ENCODE data around the gene GID4.

The GID4 gene

DNA sequence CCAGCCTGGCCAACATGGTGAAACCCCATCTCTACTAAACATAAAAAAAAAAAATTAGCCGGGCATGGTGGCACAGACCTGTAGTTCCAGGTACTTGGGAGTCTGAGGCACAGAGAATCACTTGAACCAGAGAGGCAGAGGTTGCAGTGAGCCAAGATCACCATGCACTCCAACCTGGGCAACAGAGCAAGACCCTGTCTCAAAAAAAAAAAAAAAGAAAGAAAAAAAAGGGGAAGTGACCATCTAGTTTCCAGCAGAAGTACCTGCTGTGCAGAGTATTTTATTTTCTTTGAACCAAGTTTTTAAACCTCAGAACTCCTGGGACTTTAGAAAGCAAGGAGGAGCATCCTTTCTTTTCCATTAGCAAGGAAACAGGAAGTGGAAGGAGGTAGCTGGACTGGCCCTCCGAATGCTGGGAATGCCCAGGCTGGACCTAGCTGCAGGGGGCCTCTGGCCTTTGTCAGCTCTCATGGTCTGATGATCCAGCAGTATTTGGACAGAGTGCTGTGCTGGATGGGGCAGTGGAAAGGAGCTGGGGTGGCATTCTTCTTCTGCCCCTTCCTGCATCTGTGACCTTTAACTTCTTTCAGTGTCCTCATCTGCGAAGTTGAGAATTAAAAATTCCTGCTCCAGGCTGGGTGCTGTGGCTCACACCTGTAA lies 6.6 kb downstream of the GID4 start:
- DNase-seq: no peak

- DNase-seq: no peak
These were observed 16.4 kb downstream of the GID4 start for GRCh38 chr17:18055597-18055996.

DNA sequence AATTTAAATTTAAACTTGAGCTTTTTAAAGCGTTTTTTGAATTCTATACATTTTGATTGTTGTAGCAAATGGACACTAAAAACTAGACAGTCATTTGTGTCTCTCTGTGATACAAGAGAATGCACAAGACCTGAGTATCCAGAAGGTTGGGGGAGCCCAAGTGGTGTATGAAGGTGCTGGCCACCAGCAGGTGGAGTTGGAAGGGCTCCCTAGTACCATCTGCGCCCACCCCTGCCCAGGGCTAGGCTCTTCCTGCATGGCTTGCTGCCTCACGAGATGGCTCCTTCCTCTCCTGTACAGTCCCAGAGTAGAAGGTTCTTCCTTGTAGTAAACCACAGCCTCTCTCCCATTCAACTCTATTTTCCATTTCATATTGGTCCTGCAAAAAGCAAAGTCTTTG lies 17.0 kb downstream of the GID4 start:
- no peak for DNase-seq

DNA sequence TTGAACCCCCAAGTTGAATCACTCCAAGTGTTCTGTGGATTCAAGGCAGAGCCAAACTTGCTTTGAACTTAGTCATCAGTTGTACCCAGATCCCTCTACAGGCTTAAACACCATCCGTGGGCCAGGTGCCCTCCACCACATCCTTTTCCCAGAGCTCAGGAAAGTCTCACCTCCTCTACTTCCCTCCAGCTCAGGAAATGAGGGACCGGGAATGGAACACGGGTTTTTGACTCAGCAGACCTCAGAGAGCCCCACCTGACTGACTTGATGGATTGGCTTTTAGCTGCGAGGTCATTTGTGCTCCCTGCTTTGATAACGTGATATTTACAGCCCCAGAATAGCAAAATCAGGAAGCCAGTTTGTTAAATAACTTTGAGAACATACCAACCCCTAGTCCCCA lies 20.1 kb downstream of the GID4 start:
- DNase-seq: no peak

- no peak for DNase-seq
These were observed 24.8 kb downstream of the GID4 start for GRCh38 chr17:18064053-18064452.

DNA sequence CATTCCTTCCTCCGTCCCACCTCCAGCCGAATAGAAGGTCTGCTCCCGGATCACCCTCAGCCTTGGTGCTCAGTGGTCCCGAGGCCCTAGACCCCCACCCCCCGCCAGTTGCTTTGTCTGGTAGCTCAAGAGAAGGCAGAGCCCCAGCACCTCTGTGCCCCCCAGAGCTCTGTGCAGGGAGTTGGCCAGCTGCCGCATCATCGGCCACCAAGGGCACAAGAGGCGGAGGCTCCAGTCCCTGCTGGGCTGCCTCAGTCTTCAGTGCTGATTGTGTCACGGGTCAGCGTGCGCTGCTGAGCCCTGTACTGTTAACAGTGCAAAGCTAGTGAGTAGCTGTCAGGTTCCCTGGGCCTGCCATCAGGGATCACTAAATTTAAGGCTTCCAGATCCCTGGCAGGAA lies 26.3 kb downstream of the GID4 start:
- no peak for DNase-seq

GRCh38 chr17:18066866-18067265 lies 27.7 kb downstream of the GID4 start:
- DNase-seq: no peak

DNA sequence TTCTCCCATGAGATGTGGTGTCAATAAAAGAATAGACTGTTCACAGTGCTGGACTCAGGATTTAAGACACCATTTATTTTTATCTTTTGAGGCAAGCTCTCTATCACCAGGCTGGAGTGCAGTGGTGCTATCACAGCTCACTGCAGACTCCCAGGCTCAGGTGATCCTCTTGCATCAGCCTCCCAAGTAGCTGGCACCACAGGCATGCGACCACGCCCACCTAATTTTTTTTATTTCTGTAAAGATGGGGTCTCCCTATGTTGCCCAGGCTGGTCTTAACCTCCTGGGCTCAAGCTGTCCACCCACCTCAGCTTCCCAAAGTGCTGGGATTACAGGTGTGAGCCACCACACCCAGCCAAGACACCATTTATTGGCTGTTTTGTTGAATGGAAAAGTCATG lies 29.9 kb downstream of the GID4 start:
- no peak for DNase-seq

GRCh38 chr17:18070861-18071340 lies 31.7 kb downstream of the GID4 start:
- peak; percentile 33 for DNase-seq

DNA sequence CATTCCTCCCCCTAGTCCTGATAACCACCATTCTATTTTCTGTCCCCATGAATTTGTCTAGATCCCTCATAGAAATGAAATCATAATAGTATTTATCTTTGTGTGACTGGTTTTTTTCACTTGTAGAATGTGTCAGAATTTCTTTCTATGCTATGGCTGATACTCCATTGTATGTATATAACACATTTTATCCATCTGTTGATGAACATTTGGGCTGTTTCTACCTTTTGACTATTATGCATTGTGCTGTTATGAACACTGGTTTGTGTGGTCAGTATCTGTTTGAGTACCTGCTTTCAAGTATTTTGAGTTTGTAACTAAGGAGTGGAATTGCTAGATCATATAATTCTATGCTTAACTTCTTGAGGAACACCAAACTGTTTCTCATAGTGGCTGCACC lies 32.5 kb downstream of the GID4 start:
- no peak for DNase-seq

DNA sequence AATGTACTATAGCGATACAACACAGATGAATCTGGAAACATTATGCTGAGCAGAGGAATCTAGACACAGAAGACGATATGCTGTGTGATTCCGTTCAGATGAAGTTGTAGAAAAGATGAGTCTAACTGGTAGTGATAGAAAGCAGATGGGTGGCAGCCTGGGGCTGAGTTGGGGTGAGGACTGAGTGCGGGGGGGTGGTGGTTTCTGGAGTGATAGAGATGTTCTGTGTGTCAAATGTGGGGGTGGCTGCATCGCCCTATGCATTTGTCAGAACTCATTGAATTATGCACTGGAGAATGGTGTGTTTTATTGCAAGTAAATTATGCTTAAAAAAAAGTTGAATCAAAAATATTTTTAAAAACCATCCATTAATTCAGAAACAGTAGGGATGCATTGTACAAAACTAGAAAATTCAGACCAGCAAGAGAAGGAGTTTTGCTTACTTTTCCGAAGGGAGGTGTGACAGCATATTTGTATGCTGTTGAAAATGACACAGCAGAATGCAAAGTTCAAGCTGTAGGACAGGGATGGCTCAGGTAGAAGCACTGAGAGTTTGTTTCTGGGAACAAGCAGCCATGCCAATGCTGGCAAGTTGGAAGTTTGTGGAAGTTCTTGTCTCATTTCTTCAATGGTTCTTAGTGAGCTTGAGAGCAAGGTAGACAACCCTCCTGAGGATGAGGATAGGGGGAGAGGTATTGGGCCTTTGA lies 35.5 kb downstream of the GID4 start:
- no peak for DNase-seq

GRCh38 chr17:18076936-18077335 lies 37.7 kb downstream of the GID4 start:
- DNase-seq: peak; percentile 17

- DNase-seq: no peak
These were observed 40.3 kb downstream of the GID4 start for GRCh38 chr17:18079543-18079942.

DNA sequence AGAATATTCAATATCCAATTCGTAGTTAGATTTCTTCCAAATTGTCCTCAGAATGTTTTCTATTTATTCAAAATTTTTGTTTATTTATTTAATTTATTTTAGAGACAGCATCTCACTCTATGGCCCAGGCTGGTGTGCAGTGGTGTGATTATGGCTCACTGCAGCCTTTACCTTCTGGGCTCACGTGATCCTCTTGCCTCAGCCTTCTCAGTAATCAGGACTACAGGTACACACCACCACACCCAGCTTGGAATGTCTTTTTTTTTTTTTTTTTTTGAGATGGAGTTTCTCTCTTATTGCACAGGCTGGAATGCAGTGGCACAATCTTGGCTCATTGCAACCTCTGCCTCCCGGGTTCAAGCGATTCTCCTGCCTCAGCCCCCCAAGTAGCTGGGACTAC lies 45.0 kb downstream of the GID4 start:
- DNase-seq: no peak

- peak; percentile 97 for DNase-seq
These were observed 48.6 kb downstream of the GID4 start, which contains the start of gene DRG2 for GRCh38 chr17:18087610-18088491. Gene DRG2, plus strand, starts transcription at chr17:18087948. Its CDS starts 76 bp downstream, at chr17:18088024.

- DNase-seq: no peak
These were observed 50.4 kb downstream of the GID4 start for GRCh38 chr17:18089613-18090012.

DNA sequence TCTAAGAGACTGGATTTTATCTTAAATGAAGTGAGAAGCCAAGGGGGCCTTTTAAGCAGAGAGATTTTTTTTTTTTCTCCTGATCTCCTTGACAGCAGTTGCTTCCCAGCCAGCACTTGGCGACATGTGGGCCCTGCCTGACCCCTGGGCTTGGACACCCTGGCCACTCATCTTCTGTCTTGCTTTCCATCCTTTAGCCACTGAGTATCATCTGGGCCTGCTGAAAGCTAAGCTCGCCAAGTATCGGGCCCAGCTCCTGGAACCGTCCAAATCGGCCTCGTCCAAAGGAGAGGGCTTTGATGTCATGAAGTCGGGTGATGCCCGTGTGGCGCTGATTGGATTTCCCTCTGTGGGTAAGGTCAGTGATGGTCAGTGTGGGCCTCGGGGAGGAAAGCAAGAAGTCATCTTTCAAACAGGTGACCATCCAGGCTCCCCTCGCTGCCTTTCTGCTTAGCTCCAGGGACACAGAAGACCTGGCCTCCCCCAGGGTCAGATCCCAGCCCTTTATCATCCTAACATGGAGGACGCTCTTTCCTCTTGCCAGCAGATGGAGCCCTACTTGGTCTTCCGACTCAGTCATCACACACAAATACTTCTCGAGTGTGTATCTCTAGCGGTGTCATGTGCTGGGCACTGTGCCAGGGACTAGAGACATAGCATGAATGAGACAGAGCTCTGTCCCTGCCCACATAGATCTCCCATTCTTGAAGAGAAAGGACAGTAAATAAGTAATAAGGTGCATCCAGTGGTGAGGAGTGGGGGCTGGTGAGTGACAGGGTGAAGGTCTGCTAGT lies 54.6 kb downstream of the GID4 start:
- DNase-seq: no peak

- DNase-seq: no peak
These were observed 55.2 kb downstream of the GID4 start for GRCh38 chr17:18094409-18094807.

DNA sequence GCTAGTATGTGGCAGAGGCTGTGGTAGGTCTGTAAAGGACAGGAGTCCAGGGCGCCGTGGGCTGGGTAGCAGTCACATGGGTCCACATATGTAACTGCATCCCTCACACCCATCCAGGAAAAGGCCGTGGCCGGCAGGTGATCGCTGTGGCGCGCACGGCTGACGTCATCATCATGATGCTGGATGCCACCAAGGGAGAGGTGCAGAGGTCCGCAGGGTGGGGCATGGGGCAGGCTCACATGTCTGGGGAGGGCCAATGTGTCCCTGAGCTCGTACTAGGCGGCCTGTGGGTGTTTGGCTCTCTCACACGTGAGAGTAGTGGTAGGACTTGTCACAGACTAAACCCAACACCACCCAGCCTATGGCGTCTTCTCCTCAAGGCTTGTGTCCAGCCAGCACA lies 60.3 kb downstream of the GID4 start:
- no peak for DNase-seq

DNA sequence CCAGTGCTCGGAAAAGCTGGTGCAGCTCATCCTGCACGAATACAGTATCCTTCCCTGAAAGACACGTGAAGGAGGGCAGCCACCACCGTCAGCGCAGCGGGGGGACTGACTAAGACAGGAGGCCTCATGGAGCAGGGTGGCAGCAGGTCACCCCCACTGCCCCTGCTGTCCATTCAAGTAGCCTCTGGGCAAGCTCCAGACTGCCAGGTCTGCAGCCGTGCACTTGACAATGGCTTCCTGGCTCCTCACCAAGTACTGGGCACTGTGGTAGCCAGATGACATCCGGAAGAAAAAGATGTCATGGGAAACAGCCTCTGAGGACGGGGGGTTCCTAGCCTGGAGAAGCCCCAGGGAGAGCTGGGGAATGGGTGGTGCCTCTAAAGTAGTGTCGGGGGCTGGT lies 61.4 kb downstream of the GID4 start:
- no peak for DNase-seq

DNA sequence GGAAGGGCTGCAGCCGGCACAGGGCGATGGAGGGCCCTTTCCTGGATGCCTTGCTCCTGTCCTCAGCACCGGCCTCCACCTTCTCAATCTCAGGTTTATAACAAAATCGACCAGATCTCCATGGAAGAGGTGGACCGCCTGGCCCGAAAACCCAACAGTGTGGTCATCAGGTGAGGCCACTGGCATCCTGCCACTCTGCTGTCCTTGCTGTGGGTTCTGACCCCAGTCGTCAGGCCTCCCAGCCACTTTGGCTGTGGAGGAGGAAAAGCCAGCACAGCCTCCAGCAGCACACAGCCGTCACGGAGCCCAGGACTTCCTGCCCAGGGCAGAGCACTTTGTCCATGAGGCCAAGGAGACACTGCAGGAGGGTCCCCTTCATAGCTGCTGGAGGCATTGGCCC lies 62.6 kb downstream of the GID4 start:
- DNase-seq: no peak

DNA sequence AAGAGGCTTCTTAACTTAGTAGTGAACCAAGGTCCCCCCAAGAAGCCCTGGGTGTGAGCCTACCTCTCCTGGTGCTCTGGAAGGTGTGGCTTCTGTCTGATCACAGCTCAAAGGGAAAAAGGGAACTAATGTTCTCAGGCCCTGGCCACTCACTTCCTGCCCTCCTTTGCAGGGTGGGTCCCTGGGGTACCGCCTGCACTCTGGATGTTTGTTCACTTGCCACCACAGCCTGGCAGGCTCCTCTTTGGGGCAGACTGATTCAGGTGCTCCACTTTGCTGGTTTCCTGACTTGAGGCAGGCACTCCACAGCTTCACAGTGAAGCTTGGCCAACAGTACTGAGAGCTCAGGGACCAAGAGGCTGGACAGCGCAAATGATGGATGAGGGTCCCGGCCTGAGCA lies 63.4 kb downstream of the GID4 start:
- DNase-seq: no peak

GRCh38 chr17:18105027-18105426 lies 65.8 kb downstream of the GID4 start:
- DNase-seq: no peak

Measured in eye (tissue), 1 donor.